Natural killer cell (primary cell): ENCODE measurements around the gene IL17RD. TPM values are rescaled to one million over a fixed set of nuclear protein-coding genes. Genes with fewer than 3 reads are reported as not detected.

Experiments used
- ATAC-seq, 3 donors: fragments of 150-1000 bp in 2 of 3; fragments of 200-7000 bp in 1 of 3; cut with Tn5 transposase; 1 replicate in 1 of 3; 2 replicates in 2 of 3; pipeline ENCODE4 v1.10.0; 2021; ENCODE audit warnings: mild to moderate bottlenecking in 2 of 3, moderate library complexity in 2 of 3
- DNase-seq, 2 donors: peaks; one replicate each; pipeline versions ENCODE4 v3.0.0 to v3.0.0-alpha.2; 2013 to 2021; ENCODE audit warnings: mixed read lengths in 1 of 2
- H3K27ac ChIP-seq: one replicate; pipeline ENCODE4 v1.5.1; 2013; ENCODE audit warnings: mild to moderate bottlenecking, low read length
- H3K27me3 ChIP-seq: one replicate; pipeline ENCODE4 v1.6.1; 2013; ENCODE audit warnings: low read length; ENCODE audit not compliant: control insufficient read depth, insufficient read depth
- H3K36me3 ChIP-seq: one replicate; pipeline ENCODE4 v1.6.1; 2013; ENCODE audit warnings: low read length; ENCODE audit not compliant: control insufficient read depth, insufficient read depth
- H3K4me1 ChIP-seq: one replicate; pipeline ENCODE4 v1.6.1; 2013; ENCODE audit warnings: low read length; ENCODE audit not compliant: control insufficient read depth, insufficient read depth
- H3K4me3 ChIP-seq: one replicate; pipeline ENCODE4 v1.5.1; 2013; ENCODE audit warnings: low read length
- H3K9me3 ChIP-seq: one replicate; pipeline ENCODE4 v1.6.1; 2013; ENCODE audit warnings: low read length; ENCODE audit not compliant: control insufficient read depth, insufficient read depth
- H3K27ac Mint-ChIP-seq, 2 donors: one replicate each; pipeline ENCODE4 v1.8.0; 2022; ENCODE audit warnings: mild to moderate bottlenecking in 2 of 2, mixed read lengths in 2 of 2, moderate library complexity in 1 of 2
- H3K27me3 Mint-ChIP-seq, 2 donors: one replicate each; pipeline ENCODE4 v1.8.0; 2022; ENCODE audit warnings: low read depth in 2 of 2, mixed read lengths in 2 of 2
- H3K36me3 Mint-ChIP-seq: one replicate; pipeline ENCODE4 v1.8.0; 2022; ENCODE audit warnings: mixed read lengths
- H3K4me1 Mint-ChIP-seq, 2 donors: one replicate each; pipeline ENCODE4 v1.8.0; 2022; ENCODE audit warnings: mixed read lengths in 2 of 2
- H3K4me3 Mint-ChIP-seq: one replicate; pipeline ENCODE4 v1.8.0; 2022; ENCODE audit warnings: mild to moderate bottlenecking, moderate library complexity, mixed read lengths
- H3K9me3 Mint-ChIP-seq, 2 donors: one replicate each; pipeline ENCODE4 v1.8.0; 2022; ENCODE audit warnings: mixed read lengths in 2 of 2
- WGBS: methylation state at CpG from one replicate; pipeline ENCODE4 v1.1.7; 2013; ENCODE audit warnings: missing lambda C conversion rate; ENCODE audit not compliant: insufficient coverage; 5-methylcytosine and 5-hydroxymethylcytosine counted together
- intact Hi-C: fragments of 100-400 bp; cut with micrococcal nuclease; formaldehyde crosslinking; loops from one replicate; pipeline ENCODE4 v1.14.2; 2022
- total RNA-seq, 4 donors: library from RNA; stranded (reverse); fragments of 120-200 nt in 1 of 4; gene quantifications; one replicate each; pipeline versions ENCODE4 v1.2.3 to v1.2.4, GENCODE V29; 2013 to 2022
- TF ChIP-seq, protein P1 (sequence below): fragments of 200-600 bp; IDR thresholded peaks from one replicate; pipeline ENCODE4 v1.8.0; 2022; ENCODE audit warnings: antibody characterized with exemption

Gene IL17RD
- total RNA-seq, 3 donors from 2014 or later (not counting 1 experiment from before 2014, with no cell fraction given) = 0.05 to 0.08 TPM; not detected in 1

DNA sequence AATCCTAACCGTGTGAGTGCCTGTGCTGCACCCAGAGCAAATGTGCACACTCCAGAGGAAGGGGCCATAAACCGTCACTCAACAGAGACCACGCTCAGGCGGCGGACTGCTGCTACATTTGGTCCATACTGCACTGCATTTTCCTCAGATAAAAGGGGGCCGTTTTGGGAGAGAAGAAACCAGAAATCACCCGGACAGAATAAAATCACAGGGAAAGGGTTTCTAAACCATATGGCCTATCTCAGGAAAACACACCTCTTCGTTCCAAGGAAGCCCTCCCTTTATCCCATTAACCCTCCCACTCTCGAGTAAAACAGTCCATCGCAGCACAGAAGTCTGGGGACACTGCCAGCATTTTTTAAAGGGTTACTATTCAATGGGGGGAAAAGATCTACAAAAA is 7.6 kb downstream of the IL17RD start:
- H3K36me3 ChIP-seq = no peaks in the 10 kb centered on the region
- H3K27ac ChIP-seq = no peak overlapping the region
- Mint-ChIP-seq H3K27me3 (peaks cover 20 to 32% of the 10 kb centered on the region in 2 donors), H3K9me3 (no peaks in the 10 kb centered on the region), H3K4me1 (peaks cover 11 to 17% of the 10 kb centered on the region in 2 donors), H3K27ac (no peak overlapping the region), H3K36me3 (no peaks in the 10 kb centered on the region), H3K4me3 (no peak overlapping the region)
- no peak for ATAC-seq
- TF ChIP-seq, protein P1, sequence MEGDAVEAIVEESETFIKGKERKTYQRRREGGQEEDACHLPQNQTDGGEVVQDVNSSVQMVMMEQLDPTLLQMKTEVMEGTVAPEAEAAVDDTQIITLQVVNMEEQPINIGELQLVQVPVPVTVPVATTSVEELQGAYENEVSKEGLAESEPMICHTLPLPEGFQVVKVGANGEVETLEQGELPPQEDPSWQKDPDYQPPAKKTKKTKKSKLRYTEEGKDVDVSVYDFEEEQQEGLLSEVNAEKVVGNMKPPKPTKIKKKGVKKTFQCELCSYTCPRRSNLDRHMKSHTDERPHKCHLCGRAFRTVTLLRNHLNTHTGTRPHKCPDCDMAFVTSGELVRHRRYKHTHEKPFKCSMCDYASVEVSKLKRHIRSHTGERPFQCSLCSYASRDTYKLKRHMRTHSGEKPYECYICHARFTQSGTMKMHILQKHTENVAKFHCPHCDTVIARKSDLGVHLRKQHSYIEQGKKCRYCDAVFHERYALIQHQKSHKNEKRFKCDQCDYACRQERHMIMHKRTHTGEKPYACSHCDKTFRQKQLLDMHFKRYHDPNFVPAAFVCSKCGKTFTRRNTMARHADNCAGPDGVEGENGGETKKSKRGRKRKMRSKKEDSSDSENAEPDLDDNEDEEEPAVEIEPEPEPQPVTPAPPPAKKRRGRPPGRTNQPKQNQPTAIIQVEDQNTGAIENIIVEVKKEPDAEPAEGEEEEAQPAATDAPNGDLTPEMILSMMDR = no peak
- WGBS = 56% methylated on average over 7 of the region's 10 CpGs
- DNase-seq = no peak
- H3K4me3 ChIP-seq = no peak overlapping the region
- H3K27me3 ChIP-seq = peaks cover 6% of the 10 kb centered on the region
- intact Hi-C loops = no loop called here
- no peaks in the 10 kb centered on the region for H3K9me3 ChIP-seq
- H3K4me1 ChIP-seq = peaks cover 6% of the 10 kb centered on the region

DNA sequence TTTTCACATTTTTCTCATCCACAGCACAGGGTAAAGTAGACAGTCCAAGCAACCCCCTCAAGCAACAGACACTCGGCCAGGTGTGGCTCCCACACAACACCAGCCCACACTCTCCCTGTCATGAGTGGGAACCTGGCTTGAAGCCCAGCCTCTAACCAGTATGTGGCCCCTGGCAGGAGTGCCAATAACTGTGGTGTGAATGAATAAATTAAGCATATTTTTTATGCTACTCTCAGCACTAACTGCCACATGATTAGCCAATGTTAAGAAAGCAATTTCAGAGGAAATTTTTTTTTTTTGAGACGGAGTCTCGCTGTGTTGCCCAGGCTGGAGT is 9.9 kb downstream of the IL17RD start:
- H3K27me3 ChIP-seq = peaks cover 3% of the 10 kb centered on the region
- H3K4me3 Mint-ChIP-seq = no peak overlapping the region

GRCh38 chr3:57154470-57155309 is 10.5 kb downstream of the IL17RD start:
- no peaks in the 10 kb centered on the region for H3K9me3 ChIP-seq
- no peak overlapping the region for H3K27ac Mint-ChIP-seq
- peaks cover 11 to 12% of the 10 kb centered on the region in 2 donors for H3K4me1 Mint-ChIP-seq
- TF ChIP-seq, protein P1 = no peak
- H3K27ac ChIP-seq = no peak overlapping the region
- intact Hi-C loops = no loop called here
- H3K9me3 Mint-ChIP-seq = no peaks in the 10 kb centered on the region
- peaks cover 3% of the 10 kb centered on the region for H3K27me3 ChIP-seq
- H3K4me3 ChIP-seq = no peak overlapping the region
- H3K36me3 ChIP-seq = no peaks in the 10 kb centered on the region
- peaks cover 6% of the 10 kb centered on the region for H3K4me1 ChIP-seq
- H3K27me3 Mint-ChIP-seq = peaks cover 13 to 36% of the 10 kb centered on the region in 2 donors
- DNase-seq (no peak), ATAC-seq (no peak)
- H3K4me3 Mint-ChIP-seq = no peak overlapping the region
- 76% methylated on average over 14 of the region's 15 CpGs for WGBS
- H3K36me3 Mint-ChIP-seq = no peaks in the 10 kb centered on the region

More for the DNA sequence above, 9.9 kb downstream of the IL17RD start:
- Mint-ChIP-seq H3K4me1 (peaks cover 11 to 13% of the 10 kb centered on the region in 2 donors), H3K27ac (no peak overlapping the region), H3K27me3 (peaks cover 13 to 34% of the 10 kb centered on the region in 2 donors), H3K9me3 (no peaks in the 10 kb centered on the region), H3K36me3 (no peaks in the 10 kb centered on the region)
- no peak overlapping the region for H3K4me3 ChIP-seq
- DNase-seq (no peak), ATAC-seq (no peak)
- intact Hi-C loops = no loop called here
- TF ChIP-seq, protein P1 = no peak
- 83% methylated on average over 3 of the region's 3 CpGs for WGBS
- H3K4me1 ChIP-seq = peaks cover 6% of the 10 kb centered on the region
- H3K36me3 ChIP-seq = no peaks in the 10 kb centered on the region
- H3K27ac ChIP-seq = no peak overlapping the region
- no peaks in the 10 kb centered on the region for H3K9me3 ChIP-seq
